Lower lobe of right lung (tissue), 2 donors: ENCODE measurements around the gene PTGES2. TPM values are rescaled to one million over a fixed set of nuclear protein-coding genes. Genes with fewer than 3 reads are reported as not detected.

Experiments
- ATAC-seq, 2 donors: fragments of 200-7000 bp; cut with Tn5 transposase; one replicate each; pipeline ENCODE4 v1.9.1; 2020 to 2022; ENCODE audit warnings: mild to moderate bottlenecking in 2 of 2, moderate library complexity in 2 of 2
- DNase-seq: peaks from one replicate; pipeline ENCODE4 v3.0.0-alpha.2; 2020
- H3K27ac ChIP-seq: fragments of 200-600 bp; one replicate; pipeline ENCODE4 v1.8.0; 2022
- H3K27me3 ChIP-seq: fragments of 200-600 bp; one replicate; pipeline ENCODE4 v1.8.0; 2022; ENCODE audit warnings: low read depth
- H3K36me3 ChIP-seq: fragments of 200-600 bp; one replicate; pipeline ENCODE4 v1.8.0; 2022; ENCODE audit warnings: mild to moderate bottlenecking
- H3K4me1 ChIP-seq: fragments of 200-600 bp; one replicate; pipeline ENCODE4 v1.8.0; 2022
- H3K4me3 ChIP-seq: fragments of 200-600 bp; one replicate; pipeline ENCODE4 v1.8.0; 2022; ENCODE audit warnings: mild to moderate bottlenecking
- H3K9me3 ChIP-seq: fragments of 200-600 bp; one replicate; pipeline ENCODE4 v1.8.0; 2022
- CTCF ChIP-seq: fragments of 200-600 bp; IDR thresholded peaks from one replicate; pipeline ENCODE4 v1.8.0; 2022; ENCODE audit warnings: antibody characterized with exemption, mild to moderate bottlenecking
- intact Hi-C: fragments of 100-400 bp; cut with DNase I; formaldehyde crosslinking; loops from one replicate; pipeline ENCODE4 v1.11.0; 2022
- total RNA-seq: library from RNA; stranded (reverse); fragmentation: NEBNext Ultra II Directional; extraction: Animal tissue kit (Norgen Biotek cat#: 25700); gene quantifications from one replicate; pipeline ENCODE4 v1.2.1, GENCODE V29; 2021
- donor health status: DM: no; HTN: yes; CAD: no; lungs with severe emphysema.

Gene PTGES2
- total RNA-seq, 1 donor from 2014 or later, result 30.6 TPM

GRCh38 chr9:128153060-128153946 is 25.8 kb upstream of the PTGES2 start:
- H3K4me3 ChIP-seq, result no peak overlapping the region
- TF ChIP-seq CTCF, result no peak
- H3K27ac ChIP-seq, result no peak overlapping the region
- DNase-seq (peak; percentile 28), ATAC-seq (no peak)
- H3K27me3 ChIP-seq, result no peaks in the 10 kb centered on the region
- H3K36me3 ChIP-seq, result no peaks in the 10 kb centered on the region
- intact Hi-C loops, result no loop called here
- peaks cover 25% of the 10 kb centered on the region for H3K4me1 ChIP-seq
- no peaks in the 10 kb centered on the region for H3K9me3 ChIP-seq

GRCh38 chr9:128152133-128153059 is 24.9 kb upstream of the PTGES2 start:
- peak; percentile 31 for DNase-seq

GRCh38 chr9:128151309-128152132 is 24.0 kb upstream of the PTGES2 start:
- H3K4me1 ChIP-seq, result peaks cover 25% of the 10 kb centered on the region
- ATAC-seq, result no peak
- no peak for TF ChIP-seq CTCF
- no peaks in the 10 kb centered on the region for H3K27me3 ChIP-seq
- no peak overlapping the region for H3K27ac ChIP-seq
- peak; percentile 41 for DNase-seq
- H3K4me3 ChIP-seq, result no peak overlapping the region
- intact Hi-C loops, result no loop called here
- no peaks in the 10 kb centered on the region for H3K9me3 ChIP-seq
- no peaks in the 10 kb centered on the region for H3K36me3 ChIP-seq

More at GRCh38 chr9:128152133-128153059, 24.9 kb upstream of the PTGES2 start:
- H3K4me1 ChIP-seq, result peaks cover 25% of the 10 kb centered on the region
- H3K36me3 ChIP-seq, result no peaks in the 10 kb centered on the region
- no peak for TF ChIP-seq CTCF
- intact Hi-C loops, result no loop called here
- no peak overlapping the region for H3K27ac ChIP-seq
- ATAC-seq, result no peak
- H3K9me3 ChIP-seq, result no peaks in the 10 kb centered on the region
- H3K27me3 ChIP-seq, result no peaks in the 10 kb centered on the region
- no peak overlapping the region for H3K4me3 ChIP-seq

- no peaks in the 10 kb centered on the region for H3K9me3 ChIP-seq
Observed at GRCh38 chr9:128150594-128151308, 23.2 kb upstream of the PTGES2 start.

More at GRCh38 chr9:128150594-128151308, 23.2 kb upstream of the PTGES2 start:
- no peak overlapping the region for H3K4me3 ChIP-seq
- intact Hi-C loops, result no loop called here
- H3K27ac ChIP-seq, result no peak overlapping the region
- DNase-seq, result peak; percentile 55
- no peaks in the 10 kb centered on the region for H3K36me3 ChIP-seq
- ATAC-seq, result peak; percentile 4 to 14
- H3K27me3 ChIP-seq, result no peaks in the 10 kb centered on the region
- TF ChIP-seq CTCF, result no peak
- H3K4me1 ChIP-seq, result peaks cover 25% of the 10 kb centered on the region
